Adrenal gland (tissue), 12 donors: ENCODE results near the gene ARHGEF38. TPM values are rescaled to one million over a fixed set of nuclear protein-coding genes. Genes with fewer than 3 reads are reported as not detected.

ENCODE experiments used
- DNase-seq, 7 donors: peaks; one replicate each; pipeline ENCODE4 v3.0.0-alpha.2; 2019 to 2020
- H3K27ac ChIP-seq, 5 donors: fragments of 200-600 bp; sonication (generic) in 4 of 5; 1 replicate in 3 of 5; 2 replicates in 2 of 5; pipeline versions ENCODE4 v1.5.1 to v1.8.0; 2016 to 2020; ENCODE audit warnings: mild to moderate bottlenecking in 1 of 5
- H3K27me3 ChIP-seq: fragments of 200-600 bp; 2 replicates; pipeline ENCODE4 v1.8.0; 2021
- H3K36me3 ChIP-seq, 2 donors: fragments of 200-600 bp; replicated peaks in 1 of 2; 1 replicate in 1 of 2; 2 replicates in 1 of 2; pipeline versions ENCODE4 v1.5.1 to v1.8.0; 2018 to 2022
- H3K4me1 ChIP-seq, 2 donors: fragments of 200-600 bp; replicated peaks in 1 of 2; 1 replicate in 1 of 2; 2 replicates in 1 of 2; pipeline versions ENCODE4 v1.5.1 to v1.8.0; 2018 to 2021
- H3K4me3 ChIP-seq, 4 donors: fragments of 200-600 bp; sonication (generic) in 3 of 4; one replicate each; pipeline ENCODE4 v1.5.1; 2016 to 2018
- H3K9me3 ChIP-seq, 3 donors: fragments of 200-600 bp; sonication (generic) in 1 of 3; replicated peaks in 1 of 3; 1 replicate in 2 of 3; 2 replicates in 1 of 3; pipeline versions ENCODE4 v1.5.1 to v1.8.0; 2016 to 2021
- CTCF ChIP-seq, 6 experiments: fragments of 450-650 bp in 4 of 6; fragments of 200-600 bp in 2 of 6; sonication (generic) in 1 of 6; IDR thresholded peaks; 1 replicate in 5 of 6; 2 replicates in 1 of 6; pipeline versions ENCODE4 v1.5.1 to v1.8.0; 2016 to 2021; ENCODE audit warnings: antibody characterized with exemption in 6 of 6, mild to moderate bottlenecking in 2 of 6, moderate library complexity in 1 of 6
- POLR2A ChIP-seq, 2 donors: fragments of 450-650 bp; IDR thresholded peaks; one replicate each; pipeline ENCODE4 v1.6.1; 2017; ENCODE audit warnings: antibody characterized with exemption in 2 of 2, mild to moderate bottlenecking in 2 of 2, moderate library complexity in 1 of 2
- WGBS, 4 donors: extraction: QIAGEN DNeasy Blood & Tissue Kit in 2 of 4; methylation state at CpG; one replicate each; pipeline versions ENCODE4 v1.1.5 to v1.1.7; 2013 to 2017; 5-methylcytosine and 5-hydroxymethylcytosine counted together
- intact Hi-C, 2 donors: fragments of 100-400 bp; cut with DNase I; formaldehyde crosslinking; loops; one replicate each; pipeline versions ENCODE4 v1.14.1 to v1.15.0; 2022 to 2023
- polyA plus RNA-seq, 3 donors: library from polyadenylated mRNA; stranded (reverse); fragments of 200-250 nt in 2 of 3; fragments of 350-450 nt in 1 of 3; fragmentation: Illumina TruSeq in 1 of 3; extraction: RNeasy Lipid Tissue Mini Kit (QIAGEN cat#74804) in 1 of 3; gene quantifications; one replicate each; pipeline ENCODE4 v1.2.3, GENCODE V29; 2013 to 2014
- total RNA-seq, 9 donors: library from RNA; depleted of rRNA in 4 of 9; stranded (reverse); fragments of >200 nt in 4 of 9; fragments of 120-200 nt in 1 of 9; fragmentation: NEBNext Ultra II Directional in 1 of 9; extraction: Animal tissue kit (Norgen Biotek cat#: 25700) in 1 of 9; gene quantifications; one replicate each; pipeline versions ENCODE4 v1.1.0 to v1.2.4, GENCODE V29; 2013 to 2023
- donor health status: healthy with polysubstance abuse.
- donor health status: Bipolar disorder and iron deficiency.
- donor health status: DM: yes; HTN: yes; CAD: no.
- donor health status: DM: no; HTN: no; CAD: no.
- donor health status: DM: no; HTN: no; CAD: no.
- donor health status: DM: yes; HTN: yes; CAD: no.

The ARHGEF38 gene
- total and polyA plus RNA-seq, 12 donors: not detected

- no peak overlapping the region for H3K27ac ChIP-seq
- no peak for TF ChIP-seq CTCF (IDR thresholded peaks at IDR 0.05)
- no peak for TF ChIP-seq POLR2A (IDR thresholded peaks at IDR 0.05)
- H3K27me3 ChIP-seq: no peaks in the 10 kb centered on the region
- no peak overlapping the region for H3K4me3 ChIP-seq
- no peaks in the 10 kb centered on the region for H3K9me3 ChIP-seq
- WGBS, 4 donors: 76 to 81% (median 78%) methylated on average over 3 of the region's 3 CpGs
- no peaks in the 10 kb centered on the region for H3K36me3 ChIP-seq
- intact Hi-C loops: no loop called here
- no peaks in the 10 kb centered on the region for H3K4me1 ChIP-seq
- DNase-seq: no peak
Measured at GRCh38 chr4:105599482-105599881, 47.1 kb downstream of the ARHGEF38 start.

- no peak for TF ChIP-seq POLR2A (IDR thresholded peaks at IDR 0.05)
- TF ChIP-seq CTCF (IDR thresholded peaks at IDR 0.05): no peak
- no peak overlapping the region for H3K27ac ChIP-seq
- H3K27me3 ChIP-seq: no peaks in the 10 kb centered on the region
- H3K4me1 ChIP-seq: no peaks in the 10 kb centered on the region
- H3K36me3 ChIP-seq: no peaks in the 10 kb centered on the region
- intact Hi-C loops: no loop called here
- H3K9me3 ChIP-seq: no peaks in the 10 kb centered on the region
- WGBS, 4 donors: 73 to 78% (median 75%) methylated on average over 3 of the region's 3 CpGs
- no peak for DNase-seq
- no peak overlapping the region for H3K4me3 ChIP-seq
Measured at GRCh38 chr4:105599932-105600655, 47.7 kb downstream of the ARHGEF38 start.

- Histone ChIP-seq H3K4me1 (no peaks in the 10 kb centered on the region), H3K4me3 (no peak overlapping the region), H3K27me3 (no peaks in the 10 kb centered on the region), H3K27ac (no peak overlapping the region), H3K9me3 (no peaks in the 10 kb centered on the region), H3K36me3 (no peaks in the 10 kb centered on the region)
- no peak for DNase-seq
- 67 to 86% (median 73%) methylated on average over 1 of the region's 1 CpG for WGBS, 4 donors
- intact Hi-C loops: no loop called here
- TF ChIP-seq POLR2A (IDR thresholded peaks at IDR 0.05) (no peak), CTCF (IDR thresholded peaks at IDR 0.05) (no peak)
Measured at GRCh38 chr4:105600951-105601350, 48.5 kb downstream of the ARHGEF38 start.

GRCh38 chr4:105601406-105601805 lies 49.0 kb downstream of the ARHGEF38 start:
- H3K27me3 ChIP-seq: no peaks in the 10 kb centered on the region
- no peaks in the 10 kb centered on the region for H3K9me3 ChIP-seq
- no peaks in the 10 kb centered on the region for H3K36me3 ChIP-seq
- no peak overlapping the region for H3K27ac ChIP-seq
- no peak for DNase-seq
- TF ChIP-seq POLR2A (IDR thresholded peaks at IDR 0.05): no peak
- TF ChIP-seq CTCF (IDR thresholded peaks at IDR 0.05): no peak
- H3K4me3 ChIP-seq: no peak overlapping the region
- H3K4me1 ChIP-seq: no peaks in the 10 kb centered on the region
- intact Hi-C loops: no loop called here
- 86 to 96% (median 96%) methylated on average over 1 of the region's 1 CpG; no CpG with 5 or more reads in 1 of the 4 donors for WGBS, 4 donors
